ENCODE measurements around the gene FAM83F.
"Not testable (repeated sequence)": the region's sequence is repeated elsewhere in the genome, so short reads cannot be mapped to it uniquely, and the experiment has no call there.

The FAM83F gene

GRCh38 chr22:39966470-39966869, 28.3 kb upstream of the FAM83F start:
- no peak for DNase-seq

DNA sequence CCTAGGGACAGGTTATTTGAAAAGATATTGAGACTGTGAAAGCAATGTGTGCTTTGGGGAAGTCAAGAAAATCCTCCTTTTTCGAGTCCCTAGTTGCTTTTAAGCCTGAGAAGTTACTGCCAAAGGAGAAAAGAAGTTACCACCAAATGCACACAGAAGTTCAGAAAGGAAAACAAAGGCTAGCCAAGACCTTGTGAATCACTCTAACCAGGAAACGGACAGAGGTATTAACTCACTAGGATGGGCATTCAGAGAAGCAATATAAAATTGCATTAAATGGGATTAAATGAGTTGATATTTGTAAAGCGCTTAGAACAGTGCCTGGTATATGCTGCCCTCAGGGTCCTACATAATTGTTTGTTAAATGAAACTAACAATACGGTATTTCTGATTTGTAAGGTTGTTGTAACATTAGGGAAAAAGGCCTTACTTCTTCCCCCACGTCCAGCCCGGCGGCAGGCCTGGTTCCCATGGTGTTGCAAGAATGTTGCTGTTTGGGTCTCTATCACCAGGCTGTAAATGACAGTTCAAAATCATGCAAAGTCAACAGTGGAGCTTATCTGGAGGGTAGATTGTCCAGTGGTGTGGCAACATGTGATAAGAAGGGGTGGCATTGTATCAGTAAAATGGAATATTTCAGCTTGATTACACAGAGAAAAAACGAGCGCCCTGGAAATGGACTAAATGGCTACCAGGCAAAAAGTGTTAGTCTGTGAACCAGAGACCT, 27.5 kb upstream of the FAM83F start:
- no peak for DNase-seq

DNA sequence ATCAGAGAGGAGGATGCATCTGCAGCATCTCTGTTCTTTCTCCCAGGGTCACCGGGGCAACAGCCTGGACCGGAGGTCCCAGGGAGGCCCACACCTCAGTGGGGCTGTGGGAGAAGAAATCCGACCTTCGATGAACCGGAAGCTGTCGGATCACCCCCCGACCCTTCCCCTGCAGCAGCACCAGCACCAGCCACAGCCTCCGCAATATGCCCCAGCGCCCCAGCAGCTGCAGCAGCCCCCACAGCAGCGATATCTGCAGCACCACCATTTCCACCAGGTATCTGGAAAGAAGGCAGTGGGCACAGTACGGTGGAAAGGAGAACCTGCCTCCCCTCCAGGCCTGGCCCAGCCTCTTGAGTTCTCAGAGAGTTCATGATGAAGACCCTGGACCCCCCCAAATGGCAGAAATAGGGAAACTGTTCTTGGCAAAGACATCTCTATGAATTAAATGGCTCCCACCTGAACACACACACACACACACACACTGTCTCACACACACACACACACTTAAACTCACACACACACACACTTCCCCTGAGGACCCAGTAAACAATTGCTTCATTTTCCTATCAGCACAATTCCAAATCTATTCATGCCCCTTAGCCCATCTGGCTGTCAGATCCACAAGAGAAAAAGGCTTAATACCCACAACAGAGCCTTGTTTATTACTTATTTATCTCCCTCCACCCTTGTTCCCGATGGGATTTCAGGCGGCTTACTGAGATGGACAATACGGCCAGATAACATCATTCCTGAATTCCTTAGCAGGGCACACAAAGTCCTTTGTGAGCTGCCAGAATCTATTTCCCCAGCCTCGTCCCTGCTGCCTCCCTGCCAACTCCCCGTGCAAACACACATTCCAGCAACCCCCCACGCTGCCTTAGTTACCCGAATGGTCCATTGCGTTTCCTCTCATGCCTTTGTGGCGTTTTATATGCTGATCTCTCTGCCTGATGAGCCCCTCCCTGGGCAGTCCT, 26.5 kb upstream of the FAM83F start:
- no peak for DNase-seq

- no peak for DNase-seq
Measured at GRCh38 chr22:39970742-39971141, 24.0 kb upstream of the FAM83F start.

DNA sequence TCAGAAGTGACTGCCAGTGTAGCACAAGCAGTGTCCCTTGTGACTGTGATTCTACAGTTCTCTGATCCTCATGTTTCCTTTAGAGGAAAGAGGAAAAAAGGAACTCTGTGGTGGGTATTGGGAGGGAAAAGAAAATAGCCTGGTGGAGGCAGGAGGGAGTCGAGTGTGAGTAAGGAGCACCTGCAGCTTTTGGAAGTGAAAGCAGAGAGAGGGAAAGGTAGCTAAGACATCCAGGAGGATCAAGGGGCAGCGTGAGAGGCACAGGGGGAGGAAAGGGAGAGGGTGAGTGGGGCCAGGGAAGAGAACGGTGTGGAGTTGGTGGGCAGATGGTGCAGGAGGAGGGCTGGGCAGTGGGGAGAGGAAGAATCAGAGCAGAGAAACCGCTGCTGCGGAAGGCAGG, 22.1 kb upstream of the FAM83F start:
- DNase-seq, result no peak

DNA sequence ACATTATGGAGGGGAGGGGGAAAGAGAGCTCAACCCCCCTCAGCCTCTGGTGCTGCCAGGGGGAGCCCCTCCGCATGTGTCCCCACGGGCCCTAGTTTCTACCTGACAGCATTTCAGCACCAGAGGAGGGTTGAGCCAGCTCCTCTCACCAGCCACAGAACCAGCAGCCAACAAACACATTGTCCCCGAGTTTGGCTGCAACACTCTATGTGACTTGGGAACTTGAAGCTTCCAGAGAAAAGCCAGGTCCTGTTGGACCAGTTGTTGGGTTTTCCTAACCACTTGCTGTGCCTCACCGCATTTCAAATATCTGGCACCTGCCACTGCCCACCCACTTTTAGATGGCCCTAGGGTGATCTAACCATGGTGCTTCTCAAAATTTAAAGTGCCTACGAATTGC, 21.1 kb upstream of the FAM83F start:
- no peak for DNase-seq

DNA sequence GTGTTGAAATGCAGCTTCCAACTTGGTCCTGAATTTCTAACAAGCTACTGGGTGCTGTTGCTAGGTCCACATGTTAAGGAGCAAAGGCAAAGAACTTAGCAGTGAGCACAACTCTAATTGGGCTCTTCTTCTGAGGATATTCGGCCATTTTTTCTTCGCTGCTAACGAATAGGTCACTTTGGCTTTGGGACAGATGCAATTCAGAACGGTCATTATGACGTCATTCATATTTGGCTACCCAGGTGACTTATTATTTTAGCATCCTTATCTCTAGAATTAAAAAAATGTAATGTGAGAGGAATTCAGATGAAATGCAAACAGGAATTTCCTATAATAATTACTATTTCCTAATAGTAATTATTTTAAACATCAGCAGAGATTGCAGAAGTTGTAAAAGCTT, 20.7 kb upstream of the FAM83F start:
- DNase-seq, result no peak

- DNase-seq, result no peak
Measured at GRCh38 chr22:39979048-39979447, 15.7 kb upstream of the FAM83F start.

DNA sequence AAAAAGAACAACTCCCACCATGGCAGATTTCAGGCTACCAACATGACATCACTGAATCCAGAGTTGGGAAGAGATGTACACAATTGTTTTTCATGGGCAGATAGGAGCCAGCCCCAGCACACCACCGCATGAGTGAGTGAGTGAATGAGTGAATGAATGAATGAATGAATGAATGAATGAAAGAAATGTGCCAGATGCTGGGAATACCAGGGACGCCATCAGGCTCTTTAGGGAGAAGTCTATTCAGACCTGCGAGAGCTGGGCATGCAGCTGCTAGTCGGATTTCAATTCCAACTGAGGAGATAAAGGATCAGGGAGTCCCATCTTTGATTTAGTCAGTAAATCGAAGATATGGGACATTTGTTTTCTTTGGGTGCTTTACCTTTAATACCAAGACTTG, 15.3 kb upstream of the FAM83F start:
- DNase-seq, result no peak

- no peak for DNase-seq
Measured at GRCh38 chr22:39980596-39980995, 14.2 kb upstream of the FAM83F start.

- DNase-seq, result no peak
Measured at GRCh38 chr22:39983346-39983745, 11.4 kb upstream of the FAM83F start.

- no peak for DNase-seq
Measured at GRCh38 chr22:39984006-39984405, 10.7 kb upstream of the FAM83F start.

- no peak for DNase-seq
Measured at GRCh38 chr22:39984746-39985145, 10.0 kb upstream of the FAM83F start.

GRCh38 chr22:39985383-39986035, 9.2 kb upstream of the FAM83F start:
- no peak for DNase-seq

GRCh38 chr22:39988386-39989114, 6.2 kb upstream of the FAM83F start:
- no peak for DNase-seq

DNA sequence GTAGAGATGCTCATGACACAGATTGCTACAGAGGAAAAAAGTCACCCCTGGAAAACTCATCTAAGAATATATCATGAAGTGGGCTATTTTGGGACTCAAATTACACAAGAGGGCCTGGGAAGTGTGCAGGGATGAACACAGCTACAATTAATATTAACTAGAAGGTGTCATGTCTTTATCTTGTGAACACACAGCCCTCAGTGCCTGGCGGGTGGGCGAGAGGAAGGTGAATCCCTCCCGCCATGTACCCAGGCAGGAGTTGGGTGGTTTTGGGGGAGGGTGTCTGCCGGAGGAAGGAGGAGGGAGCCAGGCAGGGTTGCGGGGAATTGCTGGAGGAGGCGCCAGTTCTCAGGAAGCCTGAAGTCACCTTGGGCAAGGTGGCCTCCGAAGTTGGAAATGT, 5.1 kb upstream of the FAM83F start:
- DNase-seq, result no peak

- DNase-seq, result peak; percentile 52
Measured at GRCh38 chr22:39990686-39991085, 4.1 kb upstream of the FAM83F start.

DNA sequence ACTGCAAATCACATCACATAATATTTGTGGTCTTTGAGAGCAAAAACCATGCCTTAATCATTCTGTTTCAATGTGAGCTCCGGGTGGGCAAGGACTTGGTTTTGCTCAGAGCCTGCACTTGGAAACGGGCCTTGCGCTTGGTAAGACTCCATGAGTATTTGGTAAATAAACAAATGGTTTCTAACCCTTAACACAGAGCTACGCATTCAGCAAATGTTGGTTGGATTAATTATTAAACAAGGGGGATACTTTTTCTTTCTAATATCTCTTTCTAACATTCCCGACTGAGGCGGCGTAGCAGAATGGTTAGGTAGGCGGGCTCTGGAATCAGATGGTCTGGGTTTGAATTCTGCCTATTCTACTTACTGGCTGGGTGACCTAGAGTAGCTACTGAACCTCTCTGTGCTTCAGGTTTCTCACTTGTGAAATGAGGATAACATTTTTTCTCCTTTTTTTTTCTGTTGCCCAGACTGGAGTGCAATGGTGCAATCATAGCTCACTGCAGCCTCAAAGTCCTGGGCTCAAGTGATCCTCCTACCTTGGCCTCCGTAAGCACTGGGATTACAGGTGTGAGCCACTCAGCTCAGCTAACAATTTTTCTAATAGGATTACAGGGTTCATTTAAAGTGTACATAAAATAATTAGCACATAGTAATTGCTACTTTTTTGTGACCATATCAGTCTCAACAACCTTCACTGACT, 3.4 kb upstream of the FAM83F start:
- DNase-seq, result peak; percentile 92

GRCh38 chr22:39992088-39992826, 2.5 kb upstream of the FAM83F start:
- no peak for DNase-seq

- not testable (repeated sequence) for DNase-seq
Measured at GRCh38 chr22:39992894-39993293, 1.9 kb upstream of the FAM83F start.

DNA sequence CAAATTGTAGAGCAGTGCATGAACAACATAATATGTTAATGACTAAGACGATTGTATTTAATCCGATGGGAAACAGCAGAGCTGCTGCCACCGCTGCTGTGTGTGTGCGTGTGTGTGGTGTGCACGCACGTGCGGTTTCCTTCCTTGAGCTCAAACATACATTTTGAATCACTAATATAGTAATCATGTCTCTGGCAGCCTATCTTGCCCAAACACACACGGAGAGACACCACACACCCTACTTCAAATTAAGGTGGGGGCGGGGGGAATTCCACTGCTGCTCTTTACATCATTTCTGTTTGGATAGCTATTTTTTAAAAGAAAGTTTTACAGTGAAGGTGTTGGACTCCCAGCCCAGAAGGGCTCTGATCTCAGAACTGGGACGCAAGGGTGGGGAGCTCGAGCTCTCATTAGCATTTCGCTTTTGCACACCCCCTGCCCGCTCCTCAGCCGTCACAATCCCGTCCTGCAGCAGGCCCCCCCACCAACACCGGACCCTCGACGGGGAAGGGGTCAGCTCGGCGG, 651 bp upstream of the FAM83F start:
- DNase-seq, result peak; percentile 53
